Lung (tissue), 12 donors: ENCODE data around the gene PPIE. TPM values are rescaled to one million over a fixed set of nuclear protein-coding genes. Genes with fewer than 3 reads are reported as not detected.

ENCODE experiments used
- ATAC-seq: fragments of 200-7000 bp; cut with Tn5 transposase; one replicate; pipeline ENCODE4 v1.9.1; 2020; ENCODE audit warnings: moderate number of reproducible peaks; ENCODE audit not compliant: insufficient read depth, low FRiP score
- DNase-seq, 3 donors: peaks; one replicate each; pipeline ENCODE4 v3.0.0-alpha.2; 2013 to 2017
- H3K27ac ChIP-seq, 2 donors: one replicate each; pipeline ENCODE4 v1.5.1; 2013; ENCODE audit warnings: mild to moderate bottlenecking in 2 of 2, moderate library complexity in 2 of 2, control low read depth in 1 of 2, inconsistent platforms in 1 of 2, low read depth in 1 of 2, low read length in 1 of 2
- H3K27me3 ChIP-seq, 3 donors: one replicate each; pipeline ENCODE4 v1.5.1; 2013; ENCODE audit warnings: low read length in 2 of 3; ENCODE audit not compliant: control insufficient read depth in 3 of 3, insufficient read depth in 3 of 3
- H3K36me3 ChIP-seq, 4 donors: one replicate each; pipeline ENCODE4 v1.5.1; 2013; ENCODE audit warnings: low read length in 4 of 4, mild to moderate bottlenecking in 1 of 4, moderate library complexity in 1 of 4; ENCODE audit not compliant: control insufficient read depth in 4 of 4, insufficient read depth in 4 of 4
- H3K4me1 ChIP-seq, 5 donors: one replicate each; pipeline ENCODE4 v1.5.1; 2013; ENCODE audit warnings: low read length in 5 of 5, mild to moderate bottlenecking in 2 of 5, moderate library complexity in 1 of 5; ENCODE audit not compliant: control insufficient read depth in 5 of 5, insufficient read depth in 5 of 5
- H3K4me3 ChIP-seq: one replicate; pipeline ENCODE4 v1.5.1; 2013; ENCODE audit warnings: mild to moderate bottlenecking, control low read depth, moderate library complexity
- H3K9ac ChIP-seq, 2 donors: one replicate each; pipeline ENCODE4 v1.5.1; 2013; ENCODE audit warnings: low read length in 2 of 2, control low read depth in 1 of 2; ENCODE audit not compliant: insufficient read depth in 1 of 2
- H3K9me3 ChIP-seq, 4 donors: one replicate each; pipeline ENCODE4 v1.5.1; 2013; ENCODE audit warnings: low read length in 3 of 4, mild to moderate bottlenecking in 1 of 4, moderate library complexity in 1 of 4; ENCODE audit not compliant: control insufficient read depth in 4 of 4, insufficient read depth in 3 of 4
- WGBS, 2 donors: extraction: QIAGEN DNeasy Blood & Tissue Kit; methylation state at CpG; one replicate each; pipeline ENCODE4 v1.1.7; 2013; 5-methylcytosine and 5-hydroxymethylcytosine counted together
- polyA plus RNA-seq, 2 donors: library from polyadenylated mRNA; stranded (reverse); fragments of 200-250 nt; gene quantifications; one replicate each; pipeline ENCODE4 v1.2.1, GENCODE V29; 2013
- total RNA-seq, 2 donors: library from RNA; depleted of rRNA in 1 of 2; stranded (reverse); fragments of >200 nt in 1 of 2; gene quantifications; one replicate each; pipeline ENCODE4 v1.2.1, GENCODE V29; 2014 to 2021
- TF ChIP-seq, protein P1 (sequence below): IDR thresholded peaks from 2 replicates; pipeline ENCODE4 v1.5.1; 2012; ENCODE audit warnings: mild to moderate bottlenecking; ENCODE audit errors: control extremely low read depth, extremely low read depth
- donor health status: control.
- donor health status: control.
- donor health status: Bipolar disorder and iron deficiency.
- donor health status: healthy.
- donor health status: DM: yes; HTN: yes; CAD: no.

PPIE gene
- total and polyA plus RNA-seq, 4 donors, result 30.5 to 55.5 (median 44.3) TPM

DNA sequence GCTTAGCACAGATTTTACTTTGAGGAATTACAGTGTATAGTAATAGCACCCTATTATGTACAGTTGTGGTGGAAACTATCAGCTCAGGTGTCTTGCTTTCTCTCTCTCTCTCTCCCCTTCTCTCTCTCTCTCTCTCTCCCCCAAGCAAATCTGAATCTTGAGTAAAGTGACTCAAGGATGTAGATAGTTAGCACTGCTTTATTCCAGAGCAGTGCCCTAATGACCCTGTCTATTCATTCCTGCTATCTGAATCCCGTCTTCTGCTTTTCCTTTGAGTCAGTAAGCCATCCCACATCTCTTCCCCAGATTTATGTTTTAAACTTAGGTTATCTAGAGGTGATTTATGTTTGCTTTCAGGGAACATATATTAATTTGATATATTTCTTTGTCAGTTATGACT lies 42.2 kb upstream of the PPIE start:
- DNase-seq, result no peak

DNA sequence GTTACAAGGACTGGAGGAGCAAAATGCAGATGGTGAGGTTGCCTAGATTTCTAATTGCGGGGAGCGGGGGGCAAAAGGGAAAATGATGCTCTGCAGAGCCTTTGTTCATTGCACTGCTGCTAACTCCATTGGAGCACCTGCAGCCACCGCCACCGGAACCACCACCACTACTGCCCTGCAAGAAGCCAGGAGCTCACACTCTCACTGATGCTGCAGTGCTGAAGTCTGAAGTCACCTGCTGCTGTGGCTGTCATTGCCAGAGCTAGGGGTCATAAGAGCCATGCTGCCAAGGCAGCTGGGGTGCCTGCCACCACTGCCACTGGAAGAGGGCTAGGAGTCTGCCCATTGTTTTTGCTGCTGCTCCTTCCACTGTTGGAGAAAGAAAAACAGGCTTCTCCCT lies 40.1 kb upstream of the PPIE start:
- no peak for ATAC-seq
- Histone ChIP-seq H3K9me3 (peaks cover 0 to 2% (median 0%) of the 10 kb centered on the region in 4 donors), H3K4me1 (peaks cover 0 to 17% (median 5%) of the 10 kb centered on the region in 5 donors), H3K36me3 (no peaks in the 10 kb centered on the region), H3K9ac (no peak overlapping the region), H3K4me3 (no peak overlapping the region), H3K27me3 (peaks cover 0 to 15% (median 14%) of the 10 kb centered on the region in 3 donors), H3K27ac (no peak overlapping the region)
- DNase-seq, result no peak
- WGBS, 2 donors, result 92 to 93% methylated on average over 4 of the region's 4 CpGs
- TF ChIP-seq, protein P1, sequence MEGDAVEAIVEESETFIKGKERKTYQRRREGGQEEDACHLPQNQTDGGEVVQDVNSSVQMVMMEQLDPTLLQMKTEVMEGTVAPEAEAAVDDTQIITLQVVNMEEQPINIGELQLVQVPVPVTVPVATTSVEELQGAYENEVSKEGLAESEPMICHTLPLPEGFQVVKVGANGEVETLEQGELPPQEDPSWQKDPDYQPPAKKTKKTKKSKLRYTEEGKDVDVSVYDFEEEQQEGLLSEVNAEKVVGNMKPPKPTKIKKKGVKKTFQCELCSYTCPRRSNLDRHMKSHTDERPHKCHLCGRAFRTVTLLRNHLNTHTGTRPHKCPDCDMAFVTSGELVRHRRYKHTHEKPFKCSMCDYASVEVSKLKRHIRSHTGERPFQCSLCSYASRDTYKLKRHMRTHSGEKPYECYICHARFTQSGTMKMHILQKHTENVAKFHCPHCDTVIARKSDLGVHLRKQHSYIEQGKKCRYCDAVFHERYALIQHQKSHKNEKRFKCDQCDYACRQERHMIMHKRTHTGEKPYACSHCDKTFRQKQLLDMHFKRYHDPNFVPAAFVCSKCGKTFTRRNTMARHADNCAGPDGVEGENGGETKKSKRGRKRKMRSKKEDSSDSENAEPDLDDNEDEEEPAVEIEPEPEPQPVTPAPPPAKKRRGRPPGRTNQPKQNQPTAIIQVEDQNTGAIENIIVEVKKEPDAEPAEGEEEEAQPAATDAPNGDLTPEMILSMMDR, result no peak

More for the DNA sequence above, 42.2 kb upstream of the PPIE start:
- no peak overlapping the region for H3K27ac ChIP-seq
- 78 to 79% methylated on average over 1 of the region's 1 CpG for WGBS, 2 donors
- TF ChIP-seq, protein P1, result no peak
- H3K4me3 ChIP-seq, result no peak overlapping the region
- peaks cover 0 to 2% (median 0%) of the 10 kb centered on the region in 4 donors for H3K9me3 ChIP-seq
- peaks cover 0 to 36% (median 31%) of the 10 kb centered on the region in 3 donors for H3K27me3 ChIP-seq
- no peak for ATAC-seq
- no peak overlapping the region for H3K9ac ChIP-seq
- H3K4me1 ChIP-seq, result peaks cover 2 to 21% (median 11%) of the 10 kb centered on the region in 5 donors
- H3K36me3 ChIP-seq, result no peaks in the 10 kb centered on the region

DNA sequence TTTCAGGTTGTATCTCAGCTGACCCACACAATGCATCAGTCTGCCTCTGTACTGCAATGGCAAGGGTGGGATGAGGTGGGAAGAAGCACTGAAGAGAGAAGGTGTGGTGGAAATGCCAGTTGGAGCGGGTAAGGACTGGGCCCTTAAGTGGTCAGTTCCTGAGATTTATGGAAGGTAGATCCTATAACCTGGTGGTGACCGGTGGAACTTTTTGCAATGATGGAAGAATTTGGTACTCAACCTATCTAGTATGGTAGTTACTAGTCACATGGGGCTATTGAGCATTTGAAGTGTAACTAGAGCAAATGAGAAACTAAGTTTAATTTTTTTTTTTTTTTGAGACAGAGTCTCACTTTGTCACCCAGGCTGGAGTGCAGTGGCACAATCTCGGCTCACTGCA lies 39.3 kb upstream of the PPIE start:
- Histone ChIP-seq H3K9me3 (peaks cover 0 to 2% (median 0%) of the 10 kb centered on the region in 4 donors), H3K4me1 (peaks cover 0 to 17% (median 5%) of the 10 kb centered on the region in 5 donors), H3K27ac (no peak overlapping the region), H3K27me3 (peaks cover 0 to 15% (median 7%) of the 10 kb centered on the region in 3 donors), H3K9ac (no peak overlapping the region), H3K36me3 (no peaks in the 10 kb centered on the region), H3K4me3 (no peak overlapping the region)
- ATAC-seq, result no peak
- TF ChIP-seq, protein P1, result no peak
- DNase-seq, result no peak
- 86 to 96% methylated on average over 2 to 3 of the region's 3 CpGs for WGBS, 2 donors

DNA sequence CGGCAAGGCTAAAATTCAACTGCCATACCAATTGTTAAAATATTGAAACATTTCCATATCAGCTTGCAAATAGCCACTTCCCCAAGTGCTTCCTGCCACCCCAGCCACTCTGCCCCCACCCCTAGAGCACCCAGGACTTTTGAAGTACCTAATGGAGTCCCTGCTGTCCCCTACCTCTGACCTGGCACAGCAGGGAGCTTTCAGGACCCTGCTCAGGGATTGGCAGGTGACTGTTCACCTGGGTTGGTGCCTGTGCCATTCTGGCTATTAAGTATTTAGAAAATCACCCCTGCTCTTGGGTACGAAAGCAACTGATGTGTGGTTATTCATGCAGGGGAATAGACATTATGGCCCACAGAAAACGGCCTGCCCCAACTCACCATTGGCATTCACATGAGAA lies 38.3 kb upstream of the PPIE start:
- Histone ChIP-seq H3K36me3 (no peaks in the 10 kb centered on the region), H3K4me1 (peaks cover 0 to 17% (median 5%) of the 10 kb centered on the region in 5 donors)
- WGBS, 2 donors, result 48 to 74% methylated on average over 3 of the region's 3 CpGs

More for the DNA sequence above, 38.3 kb upstream of the PPIE start:
- TF ChIP-seq, protein P1, result no peak
- no peak overlapping the region for H3K9ac ChIP-seq
- H3K4me3 ChIP-seq, result no peak overlapping the region
- H3K27ac ChIP-seq, result no peak overlapping the region
- no peak for ATAC-seq
- H3K27me3 ChIP-seq, result peaks cover 0 to 7% (median 2%) of the 10 kb centered on the region in 3 donors
- DNase-seq, result no peak
- H3K9me3 ChIP-seq, result peaks cover 0 to 2% (median 0%) of the 10 kb centered on the region in 4 donors
